SJCRH30 (cell line): Measurements from ENCODE around the gene AGMO. TPM values are rescaled to one million over a fixed set of nuclear protein-coding genes. Genes with fewer than 3 reads are reported as not detected.

Experiments used
- DNase-seq, 2 experiments: peaks; one replicate each; pipeline ENCODE4 v3.0.0-alpha.2; 2015 to 2020
- H3K27ac ChIP-seq: fragments of 250-450 bp; sonication (Bioruptor Pico); 2 replicates; pipeline ENCODE4 v1.5.1; 2020; ENCODE audit warnings: mild to moderate bottlenecking, moderate library complexity
- H3K27me3 ChIP-seq: fragments of 250-450 bp; sonication (Bioruptor Pico); 2 replicates; pipeline ENCODE4 v1.5.1; 2020; ENCODE audit warnings: mild to moderate bottlenecking, moderate library complexity
- H3K36me3 ChIP-seq: fragments of 250-450 bp; sonication (Bioruptor Pico); 2 replicates; pipeline ENCODE4 v1.5.1; 2020; ENCODE audit warnings: mild to moderate bottlenecking, moderate library complexity
- H3K4me1 ChIP-seq: fragments of 250-450 bp; sonication (Bioruptor Pico); 2 replicates; pipeline ENCODE4 v1.5.1; 2020; ENCODE audit warnings: mild to moderate bottlenecking, moderate library complexity
- H3K4me3 ChIP-seq: fragments of 250-450 bp; sonication (Bioruptor Pico); 2 replicates; pipeline ENCODE4 v1.5.1; 2020; ENCODE audit warnings: mild to moderate bottlenecking, moderate library complexity
- H3K9me3 ChIP-seq: fragments of 250-450 bp; sonication (Bioruptor Pico); replicated peaks from 2 replicates; pipeline ENCODE4 v1.5.1; 2020; ENCODE audit warnings: mild to moderate bottlenecking, moderate library complexity
- total RNA-seq: library from RNA; depleted of rRNA; stranded (reverse); fragments of >200 nt; shearing (Covaris generic); gene quantifications from 2 replicates; pipeline ENCODE4 v1.2.3, GENCODE V29; 2014

The AGMO gene
- total RNA-seq, 1 experiment from 2014 or later, result 0.20 TPM

DNA sequence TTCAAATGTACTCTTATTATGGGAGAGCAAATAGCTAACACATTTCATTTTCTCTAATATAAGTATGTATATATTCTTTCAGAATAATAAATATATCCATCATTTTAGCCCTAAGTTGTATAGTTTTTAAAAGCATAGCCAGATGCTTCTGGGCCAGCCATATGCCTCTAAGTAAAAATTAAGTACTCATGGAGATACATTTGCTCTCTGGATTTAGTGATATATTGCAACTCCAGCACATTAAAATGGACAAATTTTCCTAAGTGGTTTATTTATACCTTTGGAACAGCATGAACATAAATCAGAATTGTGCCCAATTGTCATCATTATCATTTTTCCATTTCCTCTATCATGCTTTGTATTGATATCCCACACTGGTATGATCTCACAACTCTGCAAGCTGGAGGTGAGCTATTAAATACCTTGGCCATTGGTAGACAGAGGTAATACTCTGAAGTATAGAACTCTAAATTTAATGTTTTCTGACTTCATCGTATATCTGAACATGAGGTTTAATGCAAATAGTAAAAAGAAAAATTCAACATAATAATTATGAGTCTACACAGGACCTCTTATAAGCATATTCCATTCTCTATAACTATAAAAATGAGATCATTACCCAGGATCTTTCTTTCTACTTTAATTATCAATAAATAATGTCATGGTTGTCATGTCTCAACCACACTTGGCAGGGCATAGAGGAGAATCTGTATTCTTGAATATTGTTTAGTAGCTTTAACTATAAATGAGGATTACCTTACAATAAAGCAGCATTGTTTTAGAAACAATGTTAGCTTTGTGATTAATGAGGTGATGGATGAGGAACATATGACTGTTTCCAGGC, 90.8 kb downstream of the AGMO start:
- Histone ChIP-seq H3K27ac (no peak overlapping the region), H3K9me3 (no peaks in the 10 kb centered on the region), H3K4me1 (no peaks in the 10 kb centered on the region), H3K4me3 (no peak overlapping the region), H3K27me3 (no peaks in the 10 kb centered on the region), H3K36me3 (no peaks in the 10 kb centered on the region)
- no peak for DNase-seq

DNA sequence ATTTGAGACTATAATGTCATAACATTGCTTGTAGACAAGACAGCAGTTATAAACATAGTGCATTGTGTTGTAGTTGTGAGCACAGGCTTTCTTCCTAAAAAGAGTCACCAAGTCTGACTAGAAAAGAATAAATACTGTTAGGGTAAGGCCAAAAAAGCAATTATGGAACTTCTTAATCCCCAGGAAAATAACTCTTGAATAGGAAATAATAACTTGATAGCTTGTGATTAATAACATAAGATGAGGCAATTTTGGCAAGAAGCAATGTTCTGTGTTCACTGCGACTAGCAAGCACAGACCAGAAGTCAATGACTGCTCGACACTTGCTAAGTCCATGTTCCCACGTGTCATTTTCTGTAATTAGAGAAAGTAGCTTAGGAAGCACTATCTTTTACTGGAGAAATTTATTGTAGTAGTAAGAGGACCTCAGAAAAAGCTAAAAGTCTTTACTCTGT, 97.1 kb downstream of the AGMO start:
- H3K4me3 ChIP-seq, result no peak overlapping the region
- H3K9me3 ChIP-seq, result no peaks in the 10 kb centered on the region
- H3K4me1 ChIP-seq, result no peaks in the 10 kb centered on the region
- no peak for DNase-seq
- no peaks in the 10 kb centered on the region for H3K27me3 ChIP-seq
- H3K36me3 ChIP-seq, result no peaks in the 10 kb centered on the region
- H3K27ac ChIP-seq, result no peak overlapping the region

DNA sequence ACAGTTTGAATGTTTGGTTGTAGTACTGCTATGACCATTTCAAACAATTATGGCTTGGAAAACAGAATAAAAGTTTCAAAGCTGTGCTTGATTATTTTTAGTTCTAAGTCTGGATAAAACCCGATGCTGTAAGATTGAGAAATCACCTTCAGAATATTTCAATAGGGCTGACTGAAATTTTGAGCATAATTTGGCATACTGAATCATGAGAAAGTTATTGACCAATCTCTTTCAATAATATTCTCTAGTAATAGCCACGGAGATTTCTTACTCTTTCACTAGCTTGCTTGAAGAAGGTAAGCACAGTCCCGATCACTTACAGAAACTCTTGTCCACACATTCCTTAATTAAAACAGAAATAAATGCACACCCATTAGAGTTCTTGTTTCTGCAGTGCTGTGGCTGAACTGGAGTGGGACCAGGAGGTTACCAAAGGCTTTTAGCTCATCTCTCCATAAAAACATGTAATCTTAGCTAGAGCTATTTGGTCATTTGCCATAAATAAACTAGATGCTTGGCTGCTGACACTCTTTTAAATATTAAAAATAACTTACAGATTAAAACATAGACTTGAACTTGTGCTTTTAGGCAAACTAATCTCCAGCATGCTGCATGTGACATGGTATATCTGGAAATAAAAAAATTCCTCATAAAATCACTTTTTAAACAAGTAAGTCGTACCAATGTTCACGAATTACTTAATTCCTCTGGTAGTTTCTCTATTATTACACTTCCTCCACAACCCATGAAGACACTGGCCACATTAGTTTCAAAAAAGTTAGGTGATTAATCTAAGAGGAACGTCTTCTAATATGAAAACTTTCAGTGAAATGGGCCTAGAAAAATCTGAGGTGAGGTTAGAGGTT, 97.8 kb downstream of the AGMO start:
- Histone ChIP-seq H3K27me3 (no peaks in the 10 kb centered on the region), H3K4me1 (peaks cover 2% of the 10 kb centered on the region; the same call in 1 of the 2 replicates), H3K9me3 (no peaks in the 10 kb centered on the region), H3K36me3 (no peaks in the 10 kb centered on the region), H3K27ac (no peak overlapping the region), H3K4me3 (no peak overlapping the region)
- no peak for DNase-seq

DNA sequence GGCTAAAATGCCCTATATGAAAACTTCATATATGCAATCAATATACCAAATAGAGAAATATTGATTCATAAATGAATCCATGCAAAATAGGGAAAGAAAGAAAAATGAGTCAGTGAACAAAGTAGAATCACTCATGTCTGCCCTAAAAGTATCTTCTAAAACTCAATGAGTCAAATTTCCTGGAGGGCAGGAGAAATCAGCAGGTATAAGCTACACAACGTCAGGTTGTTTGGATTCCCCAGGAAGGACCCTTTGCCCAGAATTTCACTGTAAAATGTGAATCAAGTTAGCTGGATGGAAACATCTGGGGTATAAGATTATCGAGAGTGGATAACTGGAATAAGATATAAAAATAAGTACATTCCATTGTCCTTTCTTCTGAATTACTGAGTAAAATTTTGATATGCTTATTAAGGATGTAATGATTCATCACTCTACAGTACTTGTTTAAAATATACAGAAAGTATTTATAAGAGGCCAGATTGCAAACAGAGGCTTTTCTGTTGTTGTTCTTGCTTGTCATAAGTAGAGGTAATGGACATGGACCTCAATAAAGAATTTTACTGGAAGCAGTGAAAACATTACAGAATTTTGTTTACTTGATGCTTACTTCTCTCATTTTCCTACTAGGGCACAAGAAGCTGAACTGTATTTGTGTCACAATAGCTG, 99.0 kb downstream of the AGMO start:
- Histone ChIP-seq H3K27ac (no peak overlapping the region), H3K27me3 (no peaks in the 10 kb centered on the region), H3K36me3 (no peaks in the 10 kb centered on the region), H3K9me3 (no peaks in the 10 kb centered on the region), H3K4me1 (peaks cover 3% of the 10 kb centered on the region; the same call in 1 of the 2 replicates), H3K4me3 (no peak overlapping the region)
- no peak for DNase-seq

DNA sequence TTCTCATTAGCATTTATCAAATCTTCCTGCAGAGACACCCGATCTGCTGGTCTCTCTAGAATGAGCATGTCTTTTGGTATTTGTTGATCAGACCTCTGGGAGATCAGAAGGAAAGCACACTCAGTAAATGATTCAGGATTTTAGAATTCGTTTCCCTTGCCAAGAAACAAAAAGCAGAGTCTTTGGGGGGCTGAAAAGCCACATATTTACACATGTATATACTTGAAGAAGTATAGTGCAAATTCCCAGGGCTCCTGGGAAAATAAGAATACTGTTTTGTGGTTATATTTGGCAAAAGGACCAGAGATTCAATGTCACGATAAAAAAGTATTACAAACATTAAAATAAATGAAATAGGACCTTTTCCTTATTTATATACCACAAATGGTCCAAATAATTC, 100.2 kb downstream of the AGMO start:
- H3K27me3 ChIP-seq, result no peaks in the 10 kb centered on the region
- no peaks in the 10 kb centered on the region for H3K9me3 ChIP-seq
- H3K4me1 ChIP-seq, result peaks cover 3% of the 10 kb centered on the region; the same call in 1 of the 2 replicates
- H3K4me3 ChIP-seq, result no peak overlapping the region
- no peak for DNase-seq
- no peaks in the 10 kb centered on the region for H3K36me3 ChIP-seq
- no peak overlapping the region for H3K27ac ChIP-seq

DNA sequence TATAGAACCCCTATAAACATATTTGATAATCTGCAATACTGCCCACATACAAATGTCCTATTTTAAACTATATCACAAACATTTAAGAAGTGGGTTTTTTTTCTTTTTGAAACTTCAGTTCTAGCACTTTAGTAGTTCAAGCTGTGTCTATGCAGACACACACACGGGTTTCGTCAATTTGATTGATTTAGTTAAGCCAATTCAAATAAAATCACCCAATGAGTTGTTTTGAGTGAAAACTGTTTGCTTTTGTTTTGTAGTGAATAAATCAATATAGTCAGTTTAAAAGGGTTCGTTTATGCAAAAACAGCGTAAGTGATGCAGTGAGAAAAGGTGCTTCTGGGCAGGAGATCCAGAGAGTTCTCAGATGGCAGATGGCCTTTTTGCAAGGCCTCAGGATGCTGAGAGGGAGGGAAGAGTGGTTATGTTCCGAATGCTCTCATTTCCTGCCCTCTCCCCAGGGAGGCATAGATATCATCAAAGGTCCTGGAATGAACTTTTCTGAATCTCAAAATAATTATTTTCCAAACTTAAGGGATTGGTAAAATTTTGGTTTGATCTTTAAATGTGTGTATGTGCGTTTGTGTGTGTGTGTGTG, 102.7 kb downstream of the AGMO start:
- H3K27ac ChIP-seq, result no peak overlapping the region
- no peaks in the 10 kb centered on the region for H3K27me3 ChIP-seq
- H3K36me3 ChIP-seq, result no peaks in the 10 kb centered on the region
- H3K9me3 ChIP-seq, result no peaks in the 10 kb centered on the region
- H3K4me1 ChIP-seq, result peaks cover 3% of the 10 kb centered on the region; the same call in 1 of the 2 replicates
- no peak overlapping the region for H3K4me3 ChIP-seq
- DNase-seq, result peak in 1 of 2 experiments; percentile 29

DNA sequence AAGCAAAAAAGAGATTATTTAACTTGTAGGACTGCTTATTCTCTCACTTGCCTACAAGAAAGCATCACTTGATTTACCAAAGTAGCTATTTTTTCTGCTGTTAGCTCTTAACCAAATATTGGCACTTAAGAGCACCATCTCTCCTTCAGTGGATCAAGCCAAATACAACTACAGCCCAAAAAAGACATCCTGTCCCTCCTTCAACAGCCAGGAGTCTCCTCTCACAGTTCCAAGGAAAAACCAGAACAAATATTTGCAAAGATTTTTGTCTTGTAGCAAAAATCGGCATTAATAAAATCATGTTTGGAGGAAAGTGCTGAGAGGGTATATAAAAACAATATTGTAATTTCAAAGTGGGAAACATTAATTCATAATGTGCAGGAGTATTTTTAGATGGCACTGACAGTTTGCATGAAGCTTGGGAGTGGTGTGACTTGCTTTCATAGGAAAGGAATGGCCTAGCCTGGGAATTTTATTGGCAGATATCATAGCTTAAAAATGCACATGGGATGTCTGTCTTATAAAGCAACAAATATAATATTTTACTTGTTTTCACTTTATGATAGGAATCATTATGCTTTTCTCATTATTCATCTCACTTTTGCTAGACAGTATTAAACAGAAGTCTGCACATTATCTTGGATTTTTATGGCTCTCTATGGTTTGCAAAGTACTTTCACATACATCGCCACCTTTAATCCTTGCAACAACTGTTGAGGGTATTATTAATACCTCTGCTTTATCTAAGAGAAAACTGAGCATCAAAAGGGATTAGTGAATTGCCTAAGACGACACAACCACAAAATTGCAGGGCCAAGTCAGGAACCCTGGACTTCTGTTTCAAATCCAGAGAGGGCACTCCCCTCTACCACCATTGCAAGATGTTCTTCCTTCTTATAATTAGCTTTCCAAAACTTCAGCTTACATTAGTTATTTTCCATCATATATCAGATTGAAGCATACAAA, 103.5 kb downstream of the AGMO start:
- Histone ChIP-seq H3K4me1 (peaks cover 3% of the 10 kb centered on the region; the same call in 1 of the 2 replicates), H3K27ac (no peak overlapping the region), H3K9me3 (no peaks in the 10 kb centered on the region), H3K27me3 (no peaks in the 10 kb centered on the region), H3K4me3 (no peak overlapping the region), H3K36me3 (no peaks in the 10 kb centered on the region)
- peak; percentile 4 to 23 for DNase-seq

DNA sequence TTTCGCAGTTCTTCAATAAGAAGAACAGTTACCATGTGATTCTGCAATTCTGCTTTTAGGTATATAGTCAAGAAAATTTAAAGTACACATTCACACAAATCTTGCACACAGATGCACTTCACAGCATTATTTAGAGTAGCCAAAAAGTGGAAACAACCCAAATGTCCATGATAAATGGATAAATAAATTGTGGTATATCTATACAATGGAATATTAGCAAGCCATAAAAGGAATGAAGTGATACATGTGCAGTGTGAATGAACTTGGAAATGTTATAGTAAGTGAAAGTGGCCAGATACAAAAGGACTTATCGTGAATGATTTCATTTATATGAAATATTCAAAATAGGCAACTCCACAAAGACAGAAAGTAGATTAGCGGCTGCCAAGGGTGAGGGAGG, 109.1 kb downstream of the AGMO start:
- Histone ChIP-seq H3K27ac (no peak overlapping the region), H3K27me3 (no peaks in the 10 kb centered on the region), H3K36me3 (no peaks in the 10 kb centered on the region), H3K9me3 (no peaks in the 10 kb centered on the region), H3K4me3 (no peak overlapping the region), H3K4me1 (no peaks in the 10 kb centered on the region)
- DNase-seq, result no peak

DNA sequence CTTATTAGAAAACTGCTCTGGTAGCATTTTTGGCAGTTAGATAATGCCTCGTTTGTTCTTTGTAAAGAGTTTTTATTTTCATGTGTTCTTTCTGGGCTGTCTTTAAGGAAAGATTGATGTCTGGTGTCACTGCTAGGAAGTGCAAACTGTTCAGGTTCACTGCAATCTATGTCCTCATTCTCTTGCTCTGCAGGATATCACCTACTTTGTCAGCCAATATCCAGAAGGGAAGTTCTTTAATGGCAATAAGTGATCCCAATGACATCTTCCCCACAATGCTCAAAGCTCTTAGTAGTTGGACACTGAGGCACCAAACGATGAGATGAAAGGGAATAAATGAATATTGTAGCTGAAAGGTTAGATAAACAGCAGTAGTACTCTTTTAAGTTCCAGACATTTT, 115.1 kb downstream of the AGMO start:
- H3K27me3 ChIP-seq, result no peaks in the 10 kb centered on the region

DNA sequence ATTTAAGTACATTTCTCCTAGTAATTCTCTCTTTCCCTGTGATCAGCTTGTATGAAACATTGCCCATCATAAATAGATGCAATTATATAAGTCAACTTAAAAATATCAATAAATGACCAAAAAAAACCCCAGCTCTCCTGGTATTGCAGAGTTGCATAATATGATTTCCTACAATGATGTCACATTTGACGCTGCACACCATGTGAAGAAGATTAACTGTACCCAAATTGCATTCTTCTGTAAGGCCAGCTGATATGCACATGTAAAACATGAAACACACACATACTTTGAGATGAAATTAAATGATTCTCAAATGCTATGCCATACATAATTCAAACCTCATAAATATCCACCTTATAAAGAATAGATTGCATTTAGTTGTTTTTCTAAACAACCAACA, 115.5 kb downstream of the AGMO start:
- no peak overlapping the region for H3K27ac ChIP-seq
- H3K4me1 ChIP-seq, result no peaks in the 10 kb centered on the region
- no peaks in the 10 kb centered on the region for H3K9me3 ChIP-seq
- H3K36me3 ChIP-seq, result no peaks in the 10 kb centered on the region
- H3K27me3 ChIP-seq, result no peaks in the 10 kb centered on the region
- DNase-seq, result no peak
- no peak overlapping the region for H3K4me3 ChIP-seq

More for the DNA sequence above, 115.1 kb downstream of the AGMO start:
- H3K36me3 ChIP-seq, result no peaks in the 10 kb centered on the region
- no peak overlapping the region for H3K27ac ChIP-seq
- H3K4me3 ChIP-seq, result no peak overlapping the region
- no peaks in the 10 kb centered on the region for H3K9me3 ChIP-seq
- no peaks in the 10 kb centered on the region for H3K4me1 ChIP-seq
- no peak for DNase-seq

DNA sequence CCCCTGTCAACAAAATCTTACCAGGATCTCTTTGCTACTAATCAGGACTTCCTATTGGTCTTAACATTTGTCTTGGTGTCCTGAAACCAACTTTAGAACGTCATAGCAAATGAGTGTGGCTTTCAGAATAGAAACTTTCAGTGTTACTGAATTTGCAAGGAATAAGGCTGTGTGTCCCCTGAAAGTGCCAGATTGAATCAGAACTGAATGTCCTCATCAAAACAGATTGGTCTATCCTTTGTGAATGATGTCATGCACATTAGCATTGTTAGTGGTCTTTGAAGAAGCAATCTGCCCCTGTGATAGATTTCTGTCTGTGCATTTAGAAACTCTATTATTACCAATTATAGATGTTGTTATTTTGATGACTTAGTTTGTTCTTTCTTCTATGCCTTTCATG, 119.9 kb downstream of the AGMO start:
- H3K9me3 ChIP-seq, result no peaks in the 10 kb centered on the region
- no peaks in the 10 kb centered on the region for H3K36me3 ChIP-seq
- no peak overlapping the region for H3K27ac ChIP-seq

DNA sequence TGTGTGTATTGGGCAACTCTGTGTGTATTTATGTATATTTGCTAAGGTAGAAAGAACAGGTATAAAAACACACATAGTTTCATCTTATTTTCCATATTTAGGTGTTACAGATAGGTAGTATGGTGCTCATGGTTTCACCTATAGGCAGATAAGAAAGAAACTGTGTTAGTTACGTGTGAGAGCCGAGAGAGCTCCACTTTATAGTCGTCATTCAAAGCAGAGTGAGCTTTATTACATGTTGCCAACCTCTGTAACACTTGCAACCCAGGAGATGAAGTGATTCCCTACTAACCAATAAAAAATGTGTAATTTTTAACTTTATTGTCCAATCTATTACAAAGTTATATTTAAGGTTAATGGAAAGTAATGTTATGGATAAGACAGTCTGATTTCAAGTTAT, 121.3 kb downstream of the AGMO start:
- Histone ChIP-seq H3K4me1 (no peaks in the 10 kb centered on the region), H3K36me3 (no peaks in the 10 kb centered on the region), H3K9me3 (no peaks in the 10 kb centered on the region), H3K4me3 (no peak overlapping the region), H3K27ac (no peak overlapping the region), H3K27me3 (no peaks in the 10 kb centered on the region)
- DNase-seq, result no peak

More for the DNA sequence above, 119.9 kb downstream of the AGMO start:
- H3K4me1 ChIP-seq, result no peaks in the 10 kb centered on the region
- H3K4me3 ChIP-seq, result no peak overlapping the region
- no peak for DNase-seq
- no peaks in the 10 kb centered on the region for H3K27me3 ChIP-seq

DNA sequence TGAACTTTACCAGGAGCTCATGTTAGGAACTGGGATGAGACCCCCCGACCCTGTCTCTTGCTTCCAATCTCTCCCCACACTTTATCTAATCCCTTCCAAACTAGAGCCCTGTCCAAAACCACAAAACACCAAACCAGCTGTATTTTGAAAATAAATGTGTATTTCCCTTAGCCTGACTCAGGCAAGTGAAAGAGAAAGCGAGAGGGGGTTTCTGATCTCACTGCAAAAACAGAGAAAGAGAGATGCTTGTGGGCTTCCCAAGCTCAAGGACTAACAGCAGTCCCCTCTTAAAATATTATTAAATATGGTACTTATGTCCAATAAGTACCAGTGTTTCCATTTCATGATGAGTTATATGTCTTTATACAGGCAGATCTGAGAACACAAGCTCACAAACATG, 122.0 kb downstream of the AGMO start:
- Histone ChIP-seq H3K27me3 (no peaks in the 10 kb centered on the region), H3K4me1 (no peaks in the 10 kb centered on the region), H3K36me3 (no peaks in the 10 kb centered on the region), H3K9me3 (no peaks in the 10 kb centered on the region), H3K27ac (no peak overlapping the region), H3K4me3 (no peak overlapping the region)
- DNase-seq, result no peak
